Mesendoderm (in vitro differentiated cells): ENCODE data around the gene FIBIN.

ENCODE experiments used
- DNase-seq: peaks from one replicate; pipeline ENCODE4 v3.0.0; 2013
- H2AK5ac ChIP-seq: 2 replicates; pipeline ENCODE4 v1.6.1; 2013; ENCODE audit warnings: low read length, inconsistent platforms
- H2BK120ac ChIP-seq: 2 replicates; pipeline ENCODE4 v1.6.1; 2013; ENCODE audit warnings: low read depth, mild to moderate bottlenecking, low read length, moderate library complexity, mixed read lengths
- H2BK15ac ChIP-seq: replicated peaks from 2 replicates; pipeline ENCODE4 v1.6.1; 2013; ENCODE audit warnings: low read depth, mild to moderate bottlenecking, moderate library complexity
- H2BK5ac ChIP-seq: 2 replicates; pipeline ENCODE4 v1.6.1; 2013; ENCODE audit warnings: low read length, inconsistent platforms
- H3K18ac ChIP-seq: 2 replicates; pipeline ENCODE4 v1.6.1; 2013; ENCODE audit warnings: mild to moderate bottlenecking, low read length, mixed read lengths
- H3K23ac ChIP-seq: one replicate; pipeline ENCODE4 v1.6.1; 2013; ENCODE audit warnings: low read length
- H3K27ac ChIP-seq: 2 replicates; pipeline ENCODE4 v1.5.1; 2013; ENCODE audit warnings: low read depth, mild to moderate bottlenecking, inconsistent platforms, low read length, moderate library complexity
- H3K27me3 ChIP-seq: 2 replicates; pipeline ENCODE4 v1.6.1; 2013; ENCODE audit warnings: low read length, control low read depth, mild to moderate bottlenecking, inconsistent platforms; ENCODE audit not compliant: insufficient read depth, poor library complexity
- H3K36me3 ChIP-seq: 2 replicates; pipeline ENCODE4 v1.6.1; 2013; ENCODE audit warnings: low read length, inconsistent platforms; ENCODE audit not compliant: control insufficient read depth, insufficient read depth
- H3K4ac ChIP-seq: one replicate; pipeline ENCODE4 v1.6.1; 2013; ENCODE audit warnings: low read depth, mild to moderate bottlenecking, low read length, moderate library complexity
- H3K4me1 ChIP-seq: 2 replicates; pipeline ENCODE4 v1.6.1; 2013; ENCODE audit warnings: low read depth, low read length, inconsistent platforms; ENCODE audit not compliant: control insufficient read depth
- H3K4me2 ChIP-seq: 2 replicates; pipeline ENCODE4 v1.6.1; 2013; ENCODE audit warnings: low read length
- H3K4me3 ChIP-seq: 2 replicates; pipeline ENCODE4 v1.5.1; 2013; ENCODE audit warnings: mild to moderate bottlenecking, low read length
- H3K56ac ChIP-seq: one replicate; pipeline ENCODE4 v1.6.1; 2013; ENCODE audit warnings: low read length
- H3K79me1 ChIP-seq: 2 replicates; pipeline ENCODE4 v1.6.1; 2013; ENCODE audit warnings: low read length, inconsistent platforms
- H3K79me2 ChIP-seq: 2 replicates; pipeline ENCODE4 v1.6.1; 2013; ENCODE audit warnings: mild to moderate bottlenecking, low read length; ENCODE audit not compliant: control insufficient read depth, insufficient read depth
- H3K9ac ChIP-seq: 2 replicates; pipeline ENCODE4 v1.6.1; 2013; ENCODE audit warnings: low read length, inconsistent platforms
- H4K5ac ChIP-seq: one replicate; pipeline ENCODE4 v1.6.1; 2013; ENCODE audit warnings: low read length
- H4K8ac ChIP-seq: one replicate; pipeline ENCODE4 v1.6.1; 2013; ENCODE audit warnings: low read depth, mild to moderate bottlenecking, control low read depth, low read length, moderate library complexity
- WGBS: extraction: QIAGEN DNeasy Blood & Tissue Kit; methylation state at CpG from one replicate; pipeline ENCODE4 v1.1.7; 2013; ENCODE audit warnings: low lambda C conversion rate, missing lambda C conversion rate; ENCODE audit not compliant: insufficient coverage; ENCODE audit errors: extremely low coverage; 5-methylcytosine and 5-hydroxymethylcytosine counted together

Gene FIBIN

DNA sequence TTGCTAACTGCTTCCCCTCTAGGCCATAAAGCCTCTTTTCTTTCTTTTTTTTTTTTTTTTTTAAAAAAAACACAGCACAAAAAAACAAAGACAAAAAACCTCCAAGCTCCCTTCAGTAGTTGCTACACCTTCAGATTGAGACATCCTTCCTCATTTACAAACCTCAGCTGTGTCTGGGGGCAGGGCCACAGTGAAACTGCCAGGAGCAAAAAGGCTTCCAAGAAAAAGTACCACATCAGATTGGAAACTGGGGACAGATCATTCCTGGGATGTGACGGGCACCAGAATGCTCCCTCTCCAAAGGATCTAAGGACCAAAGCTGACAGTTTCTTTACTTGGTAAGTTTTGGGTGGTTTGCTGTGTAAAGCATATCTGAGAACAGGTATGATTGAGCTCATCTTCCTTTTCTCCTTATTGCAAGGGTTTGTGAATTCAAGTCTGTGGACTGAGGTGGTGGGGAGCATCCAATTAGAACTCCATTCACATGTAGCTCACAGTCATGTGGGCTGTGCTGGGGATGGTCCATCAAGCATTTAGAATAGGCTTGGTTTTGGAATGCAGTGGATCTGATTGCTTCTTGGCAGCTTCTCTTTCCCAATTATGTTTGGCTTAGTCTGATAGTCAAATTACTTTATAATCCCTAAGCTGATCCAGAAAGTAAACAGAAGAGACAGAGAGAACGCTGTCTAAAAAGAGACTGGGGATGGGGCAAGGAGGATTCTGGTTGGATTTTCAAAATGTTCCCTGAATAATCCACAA, 47.4 kb downstream of the FIBIN start:
- no peaks in the 10 kb centered on the region for H3K79me2 ChIP-seq
- no peak overlapping the region for H3K4me3 ChIP-seq
- no peak overlapping the region for H4K8ac ChIP-seq
- H3K36me3 ChIP-seq: no peaks in the 10 kb centered on the region
- H3K18ac ChIP-seq: no peak overlapping the region
- H3K79me1 ChIP-seq: no peaks in the 10 kb centered on the region
- no peaks in the 10 kb centered on the region for H3K4me1 ChIP-seq
- H3K9ac ChIP-seq: no peak overlapping the region
- H3K4ac ChIP-seq: no peak overlapping the region
- H2BK120ac ChIP-seq: no peak overlapping the region
- H4K5ac ChIP-seq: no peak overlapping the region
- no peak overlapping the region for H3K56ac ChIP-seq
- H2AK5ac ChIP-seq: no peak overlapping the region
- DNase-seq: peak; percentile 2
- H2BK15ac ChIP-seq: no peak overlapping the region
- no peak overlapping the region for H3K27ac ChIP-seq
- WGBS: no CpG with 5 or more reads among the region's 2 CpGs
- H3K23ac ChIP-seq: no peak overlapping the region
- H3K27me3 ChIP-seq: no peaks in the 10 kb centered on the region
- no peak overlapping the region for H3K4me2 ChIP-seq
- H2BK5ac ChIP-seq: no peak overlapping the region
